Spleen (tissue), 11 donors: ENCODE measurements around the gene LRPPRC. TPM values are rescaled to one million over a fixed set of nuclear protein-coding genes. Genes with fewer than 3 reads are reported as not detected.

Experiments
- DNase-seq: peaks from one replicate; pipeline ENCODE4 v3.0.0-alpha.2; 2020
- H3K27ac ChIP-seq, 8 donors: fragments of 200-600 bp; sonication (generic) in 7 of 8; 1 replicate in 4 of 8; 2 replicates in 4 of 8; pipeline versions ENCODE4 v1.5.0 to v1.8.0; 2016 to 2021; ENCODE audit warnings: inconsistent platforms in 4 of 8, mild to moderate bottlenecking in 4 of 8, moderate library complexity in 1 of 8
- H3K27me3 ChIP-seq, 7 donors: fragments of 200-600 bp; sonication (generic) in 6 of 7; replicated peaks in 1 of 7; 1 replicate in 4 of 7; 2 replicates in 3 of 7; pipeline versions ENCODE4 v1.5.0 to v1.8.0; 2016 to 2021; ENCODE audit warnings: inconsistent platforms in 3 of 7, mild to moderate bottlenecking in 1 of 7
- H3K36me3 ChIP-seq, 6 donors: fragments of 200-600 bp; sonication (generic) in 5 of 6; 1 replicate in 4 of 6; 2 replicates in 2 of 6; pipeline versions ENCODE4 v1.5.0 to v1.8.0; 2016 to 2021; ENCODE audit warnings: inconsistent platforms in 2 of 6
- H3K4me1 ChIP-seq, 6 donors: fragments of 200-600 bp; sonication (generic) in 5 of 6; 1 replicate in 3 of 6; 2 replicates in 3 of 6; pipeline versions ENCODE4 v1.5.0 to v1.8.0; 2016 to 2021; ENCODE audit warnings: inconsistent platforms in 3 of 6
- H3K4me3 ChIP-seq, 8 donors: fragments of 200-600 bp; sonication (generic) in 7 of 8; 1 replicate in 4 of 8; 2 replicates in 4 of 8; pipeline versions ENCODE4 v1.5.0 to v1.8.0; 2016 to 2021; ENCODE audit warnings: inconsistent platforms in 4 of 8, mild to moderate bottlenecking in 4 of 8, moderate library complexity in 2 of 8
- H3K9me3 ChIP-seq, 8 donors: fragments of 200-600 bp; sonication (generic) in 7 of 8; 1 replicate in 4 of 8; 2 replicates in 4 of 8; pipeline versions ENCODE4 v1.5.0 to v1.8.0; 2016 to 2021; ENCODE audit warnings: inconsistent platforms in 4 of 8
- POLR2A ChIP-seq, 3 donors: fragments of 450-650 bp; IDR thresholded peaks; one replicate each; pipeline ENCODE4 v1.5.1; 2017; ENCODE audit warnings: antibody characterized with exemption in 3 of 3, mild to moderate bottlenecking in 1 of 3
- POLR2AphosphoS5 ChIP-seq, 3 donors: sonication (generic); formaldehyde crosslinking; IDR thresholded peaks; one replicate each; pipeline ENCODE4 v1.5.1; 2017; ENCODE audit warnings: antibody characterized with exemption in 3 of 3
- WGBS, 5 donors: extraction: QIAGEN DNeasy Blood & Tissue Kit in 3 of 5; methylation state at CpG; one replicate each; pipeline versions ENCODE4 v1.1.5 to v1.1.7; 2013 to 2018; 5-methylcytosine and 5-hydroxymethylcytosine counted together
- intact Hi-C: fragments of 100-400 bp; cut with DNase I; formaldehyde crosslinking; loops from one replicate; pipeline ENCODE4 v1.15.0; 2023; ENCODE audit warnings: low total_unique reads
- polyA plus RNA-seq, 3 donors: library from polyadenylated mRNA; stranded (reverse); fragments of 200-250 nt; gene quantifications; one replicate each; pipeline ENCODE4 v1.2.1, GENCODE V29; 2013
- small RNA-seq, 4 donors: library from RNA; depleted of rRNA; stranded (forward); fragments of <200 nt; gene quantifications; one replicate each; pipeline ENCODE3, GENCODE V24; 2016
- total RNA-seq, 7 donors: library from RNA; depleted of rRNA in 3 of 7; stranded (reverse); fragments of >200 nt in 3 of 7; fragmentation: NEBNext Ultra II Directional in 4 of 7; extraction: Animal tissue kit (Norgen Biotek cat#: 25700) in 4 of 7; gene quantifications; one replicate each; pipeline versions ENCODE4 v1.1.0 to v1.2.1, GENCODE V29; 2016 to 2021
- TF ChIP-seq, protein P1 (sequence below), 11 experiments: fragments of 200-600 bp in 7 of 11; fragments of 450-650 bp in 4 of 11; sonication (generic) in 4 of 11; IDR thresholded peaks in 8 of 11; conservative IDR thresholded peaks in 3 of 11; 1 replicate in 7 of 11; 2 replicates in 4 of 11; pipeline versions ENCODE4 v1.4.0 to v1.8.0; 2016 to 2021; ENCODE audit warnings: antibody characterized with exemption in 11 of 11, inconsistent platforms in 4 of 11, mild to moderate bottlenecking in 1 of 11
- donor health status: healthy with polysubstance abuse.
- donor health status: DM: no; HTN: no; CAD: no; lungs with moderate emphysema.
- donor health status: DM: no; HTN: no; CAD: no.
- donor health status: Bipolar disorder and iron deficiency.
- donor health status: healthy.
- donor health status: DM: no; HTN: no; CAD: no.
- donor health status: DM: yes; HTN: yes; CAD: no.

The LRPPRC gene
- total and polyA plus RNA-seq, 10 donors: 25.0 to 72.5 (median 57.1) TPM

GRCh38 chr2:43837831-43838559, 157.8 kb downstream of the LRPPRC start:
- H3K9me3 ChIP-seq: no peaks in the 10 kb centered on the region
- H3K27ac ChIP-seq: no peak overlapping the region
- H3K36me3 ChIP-seq: no peaks in the 10 kb centered on the region
- intact Hi-C loops: no loop called here
- no peak for DNase-seq
- TF ChIP-seq POLR2AphosphoS5 (IDR thresholded peaks at IDR 0.05): no peak
- TF ChIP-seq, protein P1, sequence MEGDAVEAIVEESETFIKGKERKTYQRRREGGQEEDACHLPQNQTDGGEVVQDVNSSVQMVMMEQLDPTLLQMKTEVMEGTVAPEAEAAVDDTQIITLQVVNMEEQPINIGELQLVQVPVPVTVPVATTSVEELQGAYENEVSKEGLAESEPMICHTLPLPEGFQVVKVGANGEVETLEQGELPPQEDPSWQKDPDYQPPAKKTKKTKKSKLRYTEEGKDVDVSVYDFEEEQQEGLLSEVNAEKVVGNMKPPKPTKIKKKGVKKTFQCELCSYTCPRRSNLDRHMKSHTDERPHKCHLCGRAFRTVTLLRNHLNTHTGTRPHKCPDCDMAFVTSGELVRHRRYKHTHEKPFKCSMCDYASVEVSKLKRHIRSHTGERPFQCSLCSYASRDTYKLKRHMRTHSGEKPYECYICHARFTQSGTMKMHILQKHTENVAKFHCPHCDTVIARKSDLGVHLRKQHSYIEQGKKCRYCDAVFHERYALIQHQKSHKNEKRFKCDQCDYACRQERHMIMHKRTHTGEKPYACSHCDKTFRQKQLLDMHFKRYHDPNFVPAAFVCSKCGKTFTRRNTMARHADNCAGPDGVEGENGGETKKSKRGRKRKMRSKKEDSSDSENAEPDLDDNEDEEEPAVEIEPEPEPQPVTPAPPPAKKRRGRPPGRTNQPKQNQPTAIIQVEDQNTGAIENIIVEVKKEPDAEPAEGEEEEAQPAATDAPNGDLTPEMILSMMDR (IDR thresholded peaks at IDR 0.05 in 8 of 11, conservative IDR thresholded peaks at IDR 0.05 in 3 of 11): no peak
- WGBS, 5 donors: 87 to 98% (median 93%) methylated on average over 18 to 21 of the region's 21 CpGs
- no peaks in the 10 kb centered on the region for H3K4me1 ChIP-seq
- H3K27me3 ChIP-seq: peaks cover 0 to 14% (median 0%) of the 10 kb centered on the region in 7 donors
- no peak overlapping the region for H3K4me3 ChIP-seq

DNA sequence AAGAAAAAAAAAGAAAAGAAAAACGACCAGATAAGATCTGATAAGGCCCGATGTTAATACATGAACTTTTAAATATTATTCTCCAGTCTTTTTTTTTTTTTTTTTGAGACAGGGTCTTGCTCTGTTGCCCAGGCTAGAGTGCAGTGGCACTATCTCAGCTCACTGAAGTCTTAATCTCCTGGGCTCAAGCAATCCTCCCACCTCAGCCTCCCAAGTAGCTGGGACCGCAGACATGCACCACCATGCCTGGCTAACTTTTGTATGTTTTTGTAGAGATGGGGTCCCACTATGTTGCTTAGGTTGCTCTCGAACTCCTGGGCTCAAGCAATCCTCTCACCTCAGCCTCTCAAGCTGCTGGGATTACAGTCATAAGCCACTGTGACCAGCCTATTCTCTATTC, 158.8 kb downstream of the LRPPRC start:
- Histone ChIP-seq H3K9me3 (no peaks in the 10 kb centered on the region), H3K27me3 (peaks cover 0 to 23% (median under 1%) of the 10 kb centered on the region in 7 donors), H3K4me1 (peaks cover 0 to 3% (median under 1%) of the 10 kb centered on the region in 6 donors), H3K4me3 (no peak overlapping the region), H3K36me3 (no peaks in the 10 kb centered on the region), H3K27ac (no peak overlapping the region)
- intact Hi-C loops: no loop called here
- 74 to 85% (median 84%) methylated on average over 4 of the region's 4 CpGs for WGBS, 5 donors
- no peak for DNase-seq
- TF ChIP-seq POLR2AphosphoS5 (IDR thresholded peaks at IDR 0.05): no peak
- TF ChIP-seq, protein P1 (IDR thresholded peaks at IDR 0.05 in 8 of 11, conservative IDR thresholded peaks at IDR 0.05 in 3 of 11): no peak
- TF ChIP-seq POLR2A (IDR thresholded peaks at IDR 0.05): no peak

Small RNAs within 50 kb of the gene (small RNA-seq; reads per million reads assigned to genes)
- 0 reads per million in 4 donors for gene RN7SL455P
- gene RNU6-1048P: 0 reads per million in 4 donors

Other genes with a start within 250 kb of the LRPPRC start
- gene DYNC2LI1, start 221.9 kb downstream of the LRPPRC start, total RNA-seq: 10 to 100 TPM in 6 of 7 donors, 1 to 10 TPM in 1; 8.5 to 32.4 (median 21.6) TPM
- gene DYNC2LI1, start 221.9 kb downstream of the LRPPRC start, polyA plus RNA-seq: 10 to 100 TPM in 2 of 3 donors, 1 to 10 TPM in 1; 9.6 to 13.4 (median 11.4) TPM
- gene ABCG5, start 157.2 kb downstream of the LRPPRC start, total RNA-seq: under 1 TPM in 3 of 7 donors, not detected in 4; 0.24 to 0.37 (median 0.26) TPM
- gene ABCG5, start 157.2 kb downstream of the LRPPRC start, polyA plus RNA-seq: under 1 TPM in 1 of 3 donors, not detected in 2; 0.05 TPM
- under 1 TPM in 3 of 7 donors, not detected in 4; 0.20 to 0.46 (median 0.23) TPM for gene ABCG8, start 157.0 kb downstream of the LRPPRC start, total RNA-seq
- gene ABCG8, start 157.0 kb downstream of the LRPPRC start, polyA plus RNA-seq: under 1 TPM in 2 of 3 donors, not detected in 1; 0.02 to 0.03 TPM
- gene PPM1B, start 172.9 kb upstream of the LRPPRC start, total RNA-seq: 10 to 100 TPM; 52.5 to 86.3 (median 60.2) TPM
- gene PPM1B, start 172.9 kb upstream of the LRPPRC start, polyA plus RNA-seq: 10 to 100 TPM; 21.9 to 27.1 (median 25.9) TPM